HEK293 (cell line): ENCODE data around the gene MMP24.
"Not testable (repeated sequence)": the region's sequence is repeated elsewhere in the genome, so short reads cannot be mapped to it uniquely, and the experiment has no call there.

Experiments used
- CTCF ChIA-PET: fragments of 350-600 bp; formaldehyde crosslinking; extraction: SDS; loops from one replicate; lab custom pipeline; 2021; ENCODE audit warnings: antibody characterized with exemption; lab: Yijun Ruan, JAX
- POLR2A ChIA-PET: fragments of 300-600 bp; formaldehyde crosslinking; extraction: SDS; loops from one replicate; lab custom pipeline; 2020; ENCODE audit warnings: antibody characterized with exemption, inconsistent platforms; lab: Yijun Ruan, JAX
- H3K27ac ChIP-seq: fragments of 200-500 bp; sonication (Bioruptor generic); 2 replicates; pipeline ENCODE4 v1.5.1; 2014; ENCODE audit warnings: low read depth, low read length, control low read depth, inconsistent platforms; ENCODE audit errors: extremely low read depth
- H3K36me3 ChIP-seq, 2 experiments: fragments of 200-500 bp in 1 of 2; sonication (Bioruptor generic) in 1 of 2; 1 replicate in 1 of 2; 2 replicates in 1 of 2; pipeline ENCODE4 v1.5.1; 2014 to 2017; ENCODE audit warnings: inconsistent platforms in 2 of 2, low read length in 2 of 2; ENCODE audit not compliant: control insufficient read depth in 2 of 2, insufficient read depth in 1 of 2
- H3K4me1 ChIP-seq: fragments of 200-500 bp; sonication (Bioruptor generic); 2 replicates; pipeline ENCODE4 v1.5.1; 2014; ENCODE audit warnings: mild to moderate bottlenecking, low read length, inconsistent platforms; ENCODE audit not compliant: control insufficient read depth, insufficient read depth
- H3K4me3 ChIP-seq: 2 replicates; pipeline ENCODE4 v1.5.1; 2011; ENCODE audit warnings: low read depth, mild to moderate bottlenecking, control low read depth, low read length, moderate library complexity
- H3K9me3 ChIP-seq: fragments of 200-500 bp; sonication (Bioruptor generic); 2 replicates; pipeline ENCODE4 v1.5.1; 2014; ENCODE audit warnings: low read depth, low read length, inconsistent platforms; ENCODE audit not compliant: control insufficient read depth, insufficient read depth
- BCL11A ChIP-seq: fragments of 450-650 bp; formaldehyde crosslinking; IDR thresholded peaks from 2 replicates; pipeline ENCODE4 v1.5.1; 2016; ENCODE audit warnings: low read depth, missing biosample characterization, missing genetic modification characterization
- GLIS2 ChIP-seq: fragments of 450-650 bp; formaldehyde crosslinking; IDR thresholded peaks from 2 replicates; pipeline ENCODE4 v1.5.1; 2016; ENCODE audit warnings: missing biosample characterization, missing genetic modification characterization
- HOXD13 ChIP-seq: sonication (generic); formaldehyde crosslinking; IDR thresholded peaks from 2 replicates; pipeline ENCODE4 v1.8.0; 2022; ENCODE audit warnings: missing genetic modification reagents, borderline replicate concordance
- KLF16 ChIP-seq: fragments of 450-650 bp; formaldehyde crosslinking; IDR thresholded peaks from 2 replicates; pipeline ENCODE4 v1.5.1; 2017; ENCODE audit warnings: missing biosample characterization, missing genetic modification characterization
- MZF1 ChIP-seq: fragments of 450-650 bp; formaldehyde crosslinking; IDR thresholded peaks from 2 replicates; pipeline ENCODE4 v1.5.1; 2017; ENCODE audit warnings: missing biosample characterization, missing genetic modification characterization, borderline replicate concordance
- OVOL3 ChIP-seq: fragments of 450-650 bp; formaldehyde crosslinking; IDR thresholded peaks from 2 replicates; pipeline ENCODE4 v1.5.1; 2016; ENCODE audit warnings: missing biosample characterization, missing genetic modification characterization
- RBAK ChIP-seq: fragments of 450-650 bp; formaldehyde crosslinking; IDR thresholded peaks from 2 replicates; pipeline ENCODE4 v1.5.1; 2016; ENCODE audit warnings: missing biosample characterization, missing genetic modification characterization
- WT1 ChIP-seq: fragments of 450-650 bp; formaldehyde crosslinking; IDR thresholded peaks from 2 replicates; pipeline ENCODE4 v1.5.1; 2016; ENCODE audit warnings: missing biosample characterization, missing genetic modification characterization
- ZBTB20 ChIP-seq: fragments of 450-650 bp; formaldehyde crosslinking; IDR thresholded peaks from 2 replicates; pipeline ENCODE4 v1.5.1; 2016; ENCODE audit warnings: missing biosample characterization, missing genetic modification characterization
- ZIC2 ChIP-seq: fragments of 450-650 bp; formaldehyde crosslinking; IDR thresholded peaks from 2 replicates; pipeline ENCODE4 v1.5.1; 2016; ENCODE audit warnings: missing biosample characterization, missing genetic modification characterization
- ZNF146 ChIP-seq: fragments of 450-650 bp; formaldehyde crosslinking; IDR thresholded peaks from 2 replicates; pipeline ENCODE4 v1.5.1; 2016; ENCODE audit warnings: missing biosample characterization, missing genetic modification characterization
- ZNF202 ChIP-seq: fragments of 450-650 bp; formaldehyde crosslinking; IDR thresholded peaks from 2 replicates; pipeline ENCODE4 v1.5.1; 2016; ENCODE audit warnings: missing biosample characterization, missing genetic modification characterization, borderline replicate concordance
- ZNF266 ChIP-seq: fragments of 450-650 bp; formaldehyde crosslinking; IDR thresholded peaks from 2 replicates; pipeline ENCODE4 v1.5.1; 2016; ENCODE audit warnings: missing biosample characterization, missing genetic modification characterization, low read depth
- ZNF280C ChIP-seq: fragments of 450-650 bp; formaldehyde crosslinking; IDR thresholded peaks from 2 replicates; pipeline ENCODE4 v1.5.1; 2016; ENCODE audit warnings: missing biosample characterization, missing genetic modification characterization
- ZNF510 ChIP-seq: fragments of 450-650 bp; formaldehyde crosslinking; IDR thresholded peaks from 2 replicates; pipeline ENCODE4 v1.5.1; 2018; ENCODE audit warnings: mild to moderate bottlenecking, missing genetic modification characterization, missing biosample characterization; ENCODE audit not compliant: insufficient replicate concordance
- ZNF529 ChIP-seq: fragments of 450-650 bp; formaldehyde crosslinking; IDR thresholded peaks from 2 replicates; pipeline ENCODE4 v1.5.1; 2017; ENCODE audit warnings: missing genetic modification characterization, missing biosample characterization; ENCODE audit not compliant: insufficient replicate concordance
- ZNF791 ChIP-seq: fragments of 450-650 bp; formaldehyde crosslinking; IDR thresholded peaks from 2 replicates; pipeline ENCODE4 v1.5.1; 2016; ENCODE audit warnings: missing biosample characterization, missing genetic modification characterization
- ZNF792 ChIP-seq: fragments of 450-650 bp; formaldehyde crosslinking; IDR thresholded peaks from 2 replicates; pipeline ENCODE4 v1.5.1; 2016; ENCODE audit warnings: missing biosample characterization, missing genetic modification characterization
- ZNF830 ChIP-seq: fragments of 450-650 bp; IDR thresholded peaks from 2 replicates; pipeline ENCODE4 v1.5.0; 2018; ENCODE audit warnings: missing biosample characterization, missing genetic modification characterization, low read depth, mild to moderate bottlenecking, moderate library complexity
- ZNF843 ChIP-seq: fragments of 450-650 bp; formaldehyde crosslinking; IDR thresholded peaks from 2 replicates; pipeline ENCODE4 v1.5.1; 2016; ENCODE audit warnings: missing biosample characterization, missing genetic modification characterization
- TF ChIP-seq, protein P1 (sequence below): fragments of 450-650 bp; formaldehyde crosslinking; IDR thresholded peaks from 2 replicates; pipeline ENCODE4 v1.5.1; 2016; ENCODE audit warnings: missing biosample characterization, missing genetic modification characterization, low read depth
- TF ChIP-seq, protein P2 (sequence below): fragments of 450-650 bp; formaldehyde crosslinking; IDR thresholded peaks from 2 replicates; pipeline ENCODE4 v1.5.1; 2016; ENCODE audit warnings: missing biosample characterization, missing genetic modification characterization

The MMP24 gene

GRCh38 chr20:35187584-35188190 lies 38.8 kb upstream of the MMP24 start:
- no peaks in the 10 kb centered on the region for H3K4me1 ChIP-seq
- TF ChIP-seq ZNF792 (tag by site-specific recombination) (no peak), ZIC2 (tag by site-specific recombination) (no peak), ZNF529 (tag by site-specific recombination) (no peak), ZNF280C (no peak), OVOL3 (tag by site-specific recombination) (no peak), WT1 (tag by site-specific recombination) (no peak), KLF16 (no peak), ZNF202 (tag by site-specific recombination) (no peak), ZNF791 (tag by site-specific recombination) (no peak), HOXD13 (no peak), RBAK (no peak), ZNF830 (no peak), MZF1 (no peak), ZNF146 (tag by site-specific recombination) (no peak), ZNF843 (tag by site-specific recombination) (no peak)
- TF ChIP-seq, protein P1, sequence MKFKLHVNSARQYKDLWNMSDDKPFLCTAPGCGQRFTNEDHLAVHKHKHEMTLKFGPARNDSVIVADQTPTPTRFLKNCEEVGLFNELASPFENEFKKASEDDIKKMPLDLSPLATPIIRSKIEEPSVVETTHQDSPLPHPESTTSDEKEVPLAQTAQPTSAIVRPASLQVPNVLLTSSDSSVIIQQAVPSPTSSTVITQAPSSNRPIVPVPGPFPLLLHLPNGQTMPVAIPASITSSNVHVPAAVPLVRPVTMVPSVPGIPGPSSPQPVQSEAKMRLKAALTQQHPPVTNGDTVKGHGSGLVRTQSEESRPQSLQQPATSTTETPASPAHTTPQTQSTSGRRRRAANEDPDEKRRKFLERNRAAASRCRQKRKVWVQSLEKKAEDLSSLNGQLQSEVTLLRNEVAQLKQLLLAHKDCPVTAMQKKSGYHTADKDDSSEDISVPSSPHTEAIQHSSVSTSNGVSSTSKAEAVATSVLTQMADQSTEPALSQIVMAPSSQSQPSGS (tag by site-specific recombination), result no peak
- POLR2A ChIA-PET, result interaction anchor here (0.5 kb wide), 1 partner anchor 32 kb away, joined by 3 read pairs; no protein-coding TSS in a partner anchor
- no peak overlapping the region for H3K27ac ChIP-seq
- no peaks in the 10 kb centered on the region for H3K36me3 ChIP-seq
- H3K4me3 ChIP-seq, result no peak overlapping the region
- H3K9me3 ChIP-seq, result no peaks in the 10 kb centered on the region
- CTCF ChIA-PET, result interaction anchor here (0.8 to 1.8 kb wide), 3 partner anchors 21 to 252 kb away, joined by 3 to 6 read pairs (median 4); no protein-coding TSS in a partner anchor

DNA sequence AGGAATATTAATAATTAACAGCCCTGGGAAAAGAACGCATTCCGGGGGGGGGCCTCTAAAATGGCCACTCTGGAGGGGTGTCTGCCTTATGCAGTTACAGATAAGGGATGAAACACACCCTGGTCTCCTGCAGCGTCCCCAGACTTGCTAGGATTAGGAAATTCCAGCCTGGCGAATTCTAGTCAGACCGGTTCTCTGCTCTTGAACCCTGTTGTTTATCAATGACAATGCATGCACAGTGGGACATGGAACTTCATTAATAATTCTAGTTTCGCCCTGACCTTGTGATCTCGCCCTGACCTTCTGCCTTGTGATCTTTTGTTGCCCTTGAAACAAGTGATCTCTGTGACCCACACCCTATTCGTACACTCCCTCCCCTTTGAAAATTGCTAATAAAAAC lies 37.3 kb upstream of the MMP24 start:
- H3K9me3 ChIP-seq, H3K36me3 ChIP-seq, H3K4me3 ChIP-seq, H3K27ac ChIP-seq, POLR2A ChIA-PET, CTCF ChIA-PET, H3K4me1 ChIP-seq: not testable (repeated sequence)

DNA sequence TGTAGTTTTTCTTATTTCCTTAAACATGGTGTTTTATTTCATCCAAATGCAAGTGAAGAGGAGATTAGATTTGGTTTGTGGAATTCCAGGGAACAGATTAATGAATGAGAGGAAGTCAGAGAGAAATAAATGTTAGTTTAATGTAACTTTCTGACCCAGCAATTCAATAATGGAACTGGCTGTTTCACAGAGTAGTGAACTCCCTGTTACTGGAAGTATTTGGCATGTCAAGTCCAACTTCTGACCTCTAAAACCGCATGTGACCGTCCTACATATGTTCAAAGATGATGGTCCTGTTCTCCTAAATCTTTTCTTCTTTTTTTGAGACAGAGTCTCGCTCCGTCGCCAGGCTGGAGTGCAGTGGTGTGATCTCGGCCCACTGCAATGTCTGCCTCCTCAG lies 35.9 kb upstream of the MMP24 start:
- Histone ChIP-seq H3K27ac (no peak overlapping the region), H3K4me3 (no peak overlapping the region), H3K9me3 (no peaks in the 10 kb centered on the region), H3K36me3 (no peaks in the 10 kb centered on the region), H3K4me1 (no peaks in the 10 kb centered on the region)
- TF ChIP-seq ZBTB20, result no peak
- TF ChIP-seq ZNF510 (tag by site-specific recombination), result no peak
- TF ChIP-seq ZNF266 (tag by site-specific recombination), result no peak
- TF ChIP-seq GLIS2 (tag by site-specific recombination), result no peak
- TF ChIP-seq, protein P2, sequence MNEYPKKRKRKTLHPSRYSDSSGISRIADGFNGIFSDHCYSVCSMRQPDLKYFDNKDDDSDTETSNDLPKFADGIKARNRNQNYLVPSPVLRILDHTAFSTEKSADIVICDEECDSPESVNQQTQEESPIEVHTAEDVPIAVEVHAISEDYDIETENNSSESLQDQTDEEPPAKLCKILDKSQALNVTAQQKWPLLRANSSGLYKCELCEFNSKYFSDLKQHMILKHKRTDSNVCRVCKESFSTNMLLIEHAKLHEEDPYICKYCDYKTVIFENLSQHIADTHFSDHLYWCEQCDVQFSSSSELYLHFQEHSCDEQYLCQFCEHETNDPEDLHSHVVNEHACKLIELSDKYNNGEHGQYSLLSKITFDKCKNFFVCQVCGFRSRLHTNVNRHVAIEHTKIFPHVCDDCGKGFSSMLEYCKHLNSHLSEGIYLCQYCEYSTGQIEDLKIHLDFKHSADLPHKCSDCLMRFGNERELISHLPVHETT (tag by site-specific recombination), result no peak
- TF ChIP-seq ZNF529 (tag by site-specific recombination), result no peak
- TF ChIP-seq BCL11A (tag by site-specific recombination), result no peak
- CTCF ChIA-PET, result no interaction called here
- POLR2A ChIA-PET, result no interaction called here
